GM21515 (cell line): ENCODE results near the gene SMYD3.

Source experiments
- ATAC-seq: cut with Tn5 transposase; IDR thresholded peaks from one replicate; pipeline ENCODE4 v1.9.1; 2021; ENCODE audit not compliant: unreplicated experiment

The SMYD3 gene

DNA sequence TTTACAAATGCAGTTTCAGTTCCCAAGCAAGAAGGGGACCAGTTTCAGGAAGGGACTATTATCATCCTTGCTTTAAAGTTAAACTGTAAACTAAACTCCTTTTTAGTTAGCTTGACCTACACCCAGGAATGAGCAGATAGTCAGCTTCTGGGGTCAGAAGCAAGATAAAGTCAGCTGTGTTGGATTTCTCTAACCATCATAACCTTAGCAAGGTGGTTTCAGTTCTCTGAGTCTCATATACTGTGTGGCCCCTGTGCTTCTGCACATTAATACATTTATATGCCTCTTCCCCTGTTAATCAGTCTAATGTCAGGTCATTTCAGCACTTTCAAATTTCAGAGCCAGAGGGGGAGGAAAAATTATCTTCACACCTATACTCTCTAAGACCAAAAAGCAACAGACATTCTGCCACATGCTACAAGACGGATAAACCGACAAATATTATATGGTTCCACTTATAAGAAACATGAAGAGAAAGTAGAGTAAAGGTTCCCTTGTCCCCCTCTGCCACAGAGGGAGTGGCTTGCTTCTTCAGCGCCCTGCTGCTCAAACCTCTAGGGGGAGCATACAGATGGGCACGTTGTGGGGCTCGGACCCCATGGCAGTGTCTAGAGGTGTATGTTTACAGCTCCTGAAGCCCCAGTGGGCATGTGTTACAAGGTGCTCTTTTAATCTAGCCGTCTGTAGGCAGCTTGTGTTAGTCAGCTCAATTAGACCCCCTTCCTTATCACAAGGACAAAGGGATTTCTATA is 89.1 kb downstream of the SMYD3 start:
- ATAC-seq, result no peak

DNA sequence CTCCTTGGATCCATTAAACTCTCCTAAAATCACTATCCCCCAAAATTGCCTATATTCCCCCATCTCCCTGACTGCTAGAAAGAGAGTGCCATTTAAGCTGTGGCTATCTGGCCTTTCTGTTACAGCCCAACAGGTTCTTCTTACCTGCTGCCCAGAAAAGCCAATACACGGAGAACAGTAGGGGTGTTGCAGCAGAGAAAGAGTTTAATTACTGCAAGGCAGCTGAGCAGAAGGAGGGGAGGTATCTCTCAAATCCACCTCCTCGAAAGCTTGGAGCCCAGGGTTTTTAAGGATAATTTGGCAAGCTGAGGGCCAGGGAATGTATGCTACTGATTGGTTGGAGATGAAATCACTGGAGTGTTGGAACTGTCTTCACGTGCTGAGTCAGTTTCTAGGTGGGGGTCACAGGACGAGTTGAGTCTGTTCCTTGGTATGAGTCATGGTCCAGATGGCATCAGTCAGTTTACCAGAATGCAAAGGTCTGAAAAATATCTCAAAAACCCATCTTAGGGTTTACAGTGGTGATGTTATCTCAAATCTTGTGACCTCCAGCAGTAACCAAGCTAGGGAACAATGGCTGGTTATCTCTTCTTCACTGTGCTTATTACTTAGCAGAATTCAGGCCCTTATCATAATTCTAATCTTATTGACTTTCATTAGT is 89.8 kb downstream of the SMYD3 start:
- no peak for ATAC-seq

DNA sequence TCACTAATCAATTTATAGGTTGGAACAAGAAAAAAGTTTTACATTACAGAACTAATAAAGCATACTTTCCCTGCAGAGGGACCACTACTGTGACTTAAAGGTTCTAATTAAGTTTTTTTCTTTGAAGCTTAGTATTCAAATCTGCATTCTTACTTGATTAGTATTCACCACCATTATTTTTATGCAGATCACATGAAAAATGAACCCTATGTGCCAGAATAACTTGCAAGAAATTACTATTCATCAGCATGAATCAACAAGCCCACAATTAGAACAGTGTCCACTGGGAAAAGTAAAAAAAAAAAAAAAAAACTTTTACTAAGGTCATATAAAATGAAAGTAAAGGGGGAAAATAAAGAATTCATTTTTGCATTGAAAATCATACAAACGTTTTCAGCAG is 90.8 kb downstream of the SMYD3 start:
- no peak for ATAC-seq

DNA sequence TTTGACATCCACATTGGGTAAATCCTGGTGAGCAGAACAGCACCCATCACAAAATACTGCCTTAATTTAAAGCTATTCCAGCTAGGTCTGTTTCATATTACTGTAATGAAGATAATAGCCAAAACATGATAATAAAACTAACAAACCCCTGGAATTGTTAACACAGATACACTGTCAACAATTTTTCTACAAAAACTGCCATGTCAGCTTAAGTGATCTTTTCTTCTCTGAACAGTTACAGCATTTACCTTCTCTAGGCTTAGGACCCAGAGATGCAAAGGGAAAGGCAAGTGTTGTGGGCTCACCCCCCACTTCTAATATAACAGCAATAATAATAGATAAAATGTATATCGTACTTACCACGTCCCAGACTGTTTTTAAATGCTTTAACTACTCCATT is 92.1 kb downstream of the SMYD3 start:
- ATAC-seq, result no peak

DNA sequence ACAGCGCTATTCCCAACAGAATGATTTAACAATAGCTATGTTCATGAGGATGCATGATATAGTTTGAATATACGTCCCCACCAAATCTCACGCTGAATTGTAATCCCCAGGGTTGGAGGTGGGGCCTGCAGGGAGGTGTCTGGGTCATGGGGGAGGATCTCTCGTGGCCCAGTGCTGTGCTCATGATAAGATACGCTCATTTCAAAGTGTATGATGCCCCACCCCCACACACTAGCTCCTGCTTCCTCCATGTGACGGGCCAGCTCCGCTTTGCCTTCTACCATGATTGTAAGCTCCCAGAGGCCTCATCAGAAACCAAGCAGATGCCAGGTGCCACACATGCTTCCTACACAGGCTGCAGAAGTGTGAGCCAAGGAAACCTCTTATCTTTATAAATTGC is 93.6 kb downstream of the SMYD3 start:
- ATAC-seq, result no peak

DNA sequence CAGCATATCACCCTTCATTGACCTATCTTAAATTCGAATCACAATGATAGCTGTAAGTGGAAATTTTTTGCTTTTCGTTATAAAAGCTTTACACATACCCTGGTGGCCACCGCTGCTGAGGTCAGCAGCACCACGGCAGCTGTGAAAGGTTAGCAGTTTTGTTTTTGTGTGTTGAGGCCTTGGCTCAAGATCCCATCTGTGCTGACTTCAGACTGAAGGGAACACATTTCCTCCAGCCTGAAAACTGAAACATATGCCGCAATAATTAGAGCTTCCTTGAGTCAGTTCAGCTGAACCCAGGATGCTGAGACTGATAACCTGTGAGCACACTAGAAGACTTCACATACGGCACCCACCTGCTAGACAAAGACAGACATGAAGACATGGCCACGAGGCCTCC is 103.0 kb downstream of the SMYD3 start:
- no peak for ATAC-seq

DNA sequence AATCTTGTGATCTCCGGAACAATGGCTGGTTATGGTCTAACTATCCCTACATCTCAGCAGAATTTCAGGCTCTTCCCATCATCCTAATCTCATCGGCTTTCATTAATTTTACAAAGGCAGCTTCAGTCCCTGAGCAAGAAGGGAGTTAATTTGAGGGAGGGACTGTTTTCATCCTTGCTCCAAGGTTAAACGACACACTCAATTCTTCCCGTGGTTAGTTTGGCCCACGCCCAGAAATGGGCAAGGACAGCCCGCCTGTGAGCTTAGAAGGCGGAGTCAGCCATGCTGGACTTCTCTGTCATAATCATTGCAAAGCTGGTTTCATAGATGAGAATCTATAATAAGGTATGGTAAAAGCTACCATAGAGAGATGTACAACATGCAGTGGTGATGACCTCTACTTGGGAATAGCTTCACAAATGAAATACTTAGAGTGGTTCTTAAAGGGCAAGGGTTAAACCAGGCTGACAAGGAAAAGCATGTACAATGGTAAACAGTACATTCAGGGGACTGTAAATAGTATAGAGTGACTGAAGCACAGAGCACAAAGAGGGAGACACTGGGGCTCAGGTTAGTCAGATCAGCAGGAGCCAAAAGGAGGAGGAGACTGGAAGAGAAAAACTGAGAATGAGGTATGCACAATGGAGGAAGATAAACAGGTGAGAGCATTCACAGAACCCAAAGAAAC is 108.8 kb downstream of the SMYD3 start:
- ATAC-seq, result no peak

DNA sequence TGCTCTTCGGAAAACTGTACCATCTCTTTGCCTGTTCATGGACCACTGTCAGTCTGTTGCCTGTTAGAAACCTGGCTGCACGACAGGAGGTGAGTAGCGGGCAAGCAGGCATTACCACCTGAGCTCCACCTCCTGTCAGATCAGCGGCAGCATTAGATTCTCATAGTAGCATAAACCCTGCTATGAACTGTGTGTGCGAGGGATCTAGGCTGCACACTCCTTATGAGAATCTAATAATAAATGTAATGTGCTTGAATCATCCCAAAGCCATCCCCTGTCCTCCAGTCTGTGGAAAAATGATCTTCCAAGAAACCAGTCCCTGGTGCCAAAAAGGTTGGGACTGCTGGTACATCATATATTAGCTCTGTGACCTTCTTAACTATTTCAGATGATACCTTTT is 110.0 kb downstream of the SMYD3 start:
- no peak for ATAC-seq

DNA sequence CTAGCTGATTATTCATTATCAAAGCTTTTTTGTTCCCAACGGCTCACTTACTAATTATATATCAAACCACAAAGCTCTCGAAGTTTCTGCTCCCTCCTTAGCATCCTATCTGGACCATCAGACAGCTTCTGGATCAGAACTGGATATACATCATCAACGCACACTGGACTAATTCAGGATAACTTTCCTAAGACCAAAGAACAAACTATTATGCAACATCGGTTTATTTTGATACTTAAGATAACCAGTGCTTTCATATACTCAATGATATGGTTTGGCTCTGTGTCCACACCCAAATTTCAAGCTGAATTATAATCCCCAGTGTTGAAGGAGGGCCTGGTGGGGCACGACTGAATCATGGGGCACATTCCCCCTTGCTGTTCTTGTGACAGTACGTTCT is 110.8 kb downstream of the SMYD3 start:
- ATAC-seq, result no peak

DNA sequence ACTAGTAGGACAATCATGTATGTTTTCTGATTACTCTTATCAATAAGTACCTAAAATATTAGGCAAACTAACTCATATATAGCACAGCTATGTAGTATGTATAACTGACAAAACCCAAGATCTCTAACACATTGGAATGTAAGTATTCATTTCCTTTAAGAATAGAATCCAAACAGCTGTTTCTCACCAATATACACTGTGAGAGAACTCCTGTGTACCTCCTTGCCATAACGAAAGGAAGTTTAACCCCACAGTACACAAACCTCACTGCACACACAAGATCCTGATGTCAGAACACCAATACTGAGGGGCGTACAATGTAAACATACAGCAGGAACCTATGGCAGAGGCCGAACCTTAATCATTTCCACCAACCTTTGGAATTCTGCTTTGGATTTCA is 113.0 kb downstream of the SMYD3 start:
- no peak for ATAC-seq

DNA sequence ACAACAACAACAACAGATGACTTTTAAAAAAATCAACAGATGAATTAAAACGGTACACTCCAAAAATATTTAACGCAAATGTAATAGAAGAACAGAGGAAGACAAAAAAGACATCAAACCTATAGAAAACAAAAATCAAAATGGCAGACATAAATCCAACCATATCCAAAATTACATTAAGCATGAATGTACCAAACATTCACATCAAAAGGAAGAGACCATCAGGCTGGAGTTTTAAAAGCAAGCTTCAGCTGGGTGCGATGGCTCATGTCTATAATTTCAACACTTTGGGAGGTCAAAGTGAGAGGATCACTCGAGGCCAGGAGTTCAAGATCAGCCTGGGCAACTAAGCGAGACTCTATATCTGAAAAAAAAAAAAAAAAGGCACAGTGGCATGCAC is 116.2 kb downstream of the SMYD3 start:
- no peak for ATAC-seq

DNA sequence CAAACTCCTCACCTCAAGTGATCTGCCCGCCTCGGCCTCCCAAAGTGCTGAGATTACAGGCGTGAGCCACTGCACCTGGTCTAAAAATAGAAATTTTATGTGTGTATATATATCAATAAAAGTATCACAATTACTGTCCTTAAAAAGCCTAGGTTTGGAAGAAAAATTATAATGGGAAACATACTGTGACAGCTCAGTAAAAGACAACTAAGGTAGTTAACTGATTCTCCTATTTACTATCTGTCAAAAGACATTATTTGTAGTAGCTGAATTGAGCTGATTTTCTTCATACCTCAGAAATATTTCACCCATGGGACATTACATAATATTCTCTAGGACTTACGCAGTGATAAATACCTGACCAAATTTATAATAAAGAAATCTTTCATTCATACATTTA is 122.5 kb downstream of the SMYD3 start:
- no peak for ATAC-seq

DNA sequence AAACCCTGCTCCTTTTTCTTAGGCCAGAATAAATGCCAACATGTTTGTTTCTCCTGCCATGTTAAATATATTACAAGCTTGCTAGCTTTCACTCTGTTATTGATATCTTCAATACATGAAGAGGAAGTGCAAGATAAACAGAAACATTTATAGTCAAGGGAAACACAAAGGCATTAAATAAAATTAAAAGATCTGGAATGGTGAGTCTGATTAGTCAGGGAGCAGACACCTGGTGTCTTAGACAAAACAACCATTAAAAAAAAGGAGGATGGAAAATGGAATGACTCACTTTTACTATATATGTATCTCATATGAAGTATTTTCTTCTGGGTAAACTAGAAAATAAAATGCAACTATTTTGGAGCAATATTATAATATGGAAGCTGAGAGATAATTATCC is 123.3 kb downstream of the SMYD3 start:
- ATAC-seq, result no peak

DNA sequence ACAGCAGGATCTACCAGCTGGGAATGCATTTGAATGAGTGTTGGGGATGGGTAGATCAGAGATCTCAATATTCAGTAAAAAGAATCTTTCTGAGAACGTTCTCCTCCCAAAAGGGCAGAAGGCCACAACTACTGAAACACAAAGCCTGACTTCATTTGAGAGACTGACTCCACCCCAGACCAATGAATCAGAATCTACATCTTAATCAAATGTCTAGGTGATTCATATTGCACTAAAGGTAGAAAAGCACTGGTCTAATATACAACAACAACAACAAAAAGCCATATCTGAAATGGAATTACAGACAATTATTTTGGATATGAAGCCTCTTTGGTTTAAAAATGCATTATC is 123.9 kb downstream of the SMYD3 start:
- no peak for ATAC-seq

DNA sequence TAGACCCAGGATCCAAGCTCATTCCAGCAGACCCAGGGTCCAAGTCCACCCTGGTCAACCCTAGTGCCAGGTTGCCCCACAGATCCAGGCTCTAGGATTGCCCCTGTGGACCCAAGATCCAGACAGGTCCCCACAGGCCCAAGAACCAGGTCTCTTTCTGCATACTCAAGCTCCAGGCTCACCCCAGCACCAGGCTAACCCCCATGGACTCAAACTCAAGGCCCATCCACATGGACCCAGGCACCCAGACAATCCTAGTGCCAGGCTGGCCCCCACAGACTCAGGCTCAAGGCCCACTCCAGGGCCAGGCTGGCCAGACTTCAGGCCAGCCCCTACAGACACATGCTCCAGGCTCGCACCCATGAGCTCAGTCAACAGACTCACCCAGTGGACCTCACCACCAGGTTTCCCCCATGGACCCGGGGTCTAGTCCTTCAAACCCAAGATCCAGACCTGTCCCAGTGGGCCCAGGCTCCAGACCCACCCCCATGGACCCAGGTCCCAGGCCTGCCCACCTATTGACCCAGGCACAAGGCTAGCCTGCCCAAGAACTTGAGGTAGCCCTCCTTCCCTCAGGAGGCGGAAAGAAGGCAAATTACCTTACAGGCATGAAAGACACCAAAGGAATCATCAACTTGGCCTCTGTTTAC is 124.4 kb downstream of the SMYD3 start:
- ATAC-seq, result no peak

DNA sequence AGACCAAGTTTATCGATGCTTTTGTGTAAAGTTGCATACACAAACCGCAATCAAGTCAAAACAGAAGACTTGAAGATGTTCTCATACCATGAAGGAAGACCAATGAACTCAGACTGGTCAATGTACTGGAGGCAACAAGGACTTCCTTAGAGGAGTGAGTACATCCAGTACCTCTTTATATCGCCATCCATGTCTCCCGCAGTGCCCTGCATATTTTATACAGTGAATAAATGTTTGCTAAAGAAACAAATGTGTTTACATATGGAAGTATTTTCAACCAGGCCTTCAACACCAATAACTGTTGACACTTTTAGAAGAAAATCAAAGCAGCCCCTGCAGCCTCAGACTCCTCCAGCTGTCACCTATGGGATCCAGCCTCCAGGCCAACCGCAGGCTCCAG is 125.6 kb downstream of the SMYD3 start:
- ATAC-seq, result no peak

DNA sequence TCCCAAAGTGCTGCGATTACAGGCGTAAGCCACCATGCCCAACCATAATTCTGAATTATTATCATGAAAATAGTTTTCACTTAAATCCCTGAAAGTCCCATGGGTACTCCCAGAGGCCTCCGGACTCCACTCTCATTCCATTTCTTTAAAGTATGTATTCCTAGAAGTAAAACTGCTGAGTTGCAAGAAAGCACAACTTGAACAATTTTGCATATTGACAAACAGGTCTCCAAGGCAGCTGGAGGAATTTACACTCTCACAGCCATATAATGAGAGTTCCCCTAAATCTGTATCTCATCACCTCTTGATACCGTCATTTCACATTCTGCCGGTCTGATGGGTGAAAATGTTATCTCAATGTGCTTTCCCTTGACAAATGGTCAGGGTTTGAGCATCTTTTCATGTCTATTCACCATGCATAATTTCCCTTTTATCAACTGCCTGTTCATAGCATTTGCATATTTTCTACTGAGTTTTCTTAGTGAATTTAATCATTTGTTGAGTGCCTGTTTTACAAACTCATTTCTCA is 129.4 kb downstream of the SMYD3 start:
- ATAC-seq, result no peak

DNA sequence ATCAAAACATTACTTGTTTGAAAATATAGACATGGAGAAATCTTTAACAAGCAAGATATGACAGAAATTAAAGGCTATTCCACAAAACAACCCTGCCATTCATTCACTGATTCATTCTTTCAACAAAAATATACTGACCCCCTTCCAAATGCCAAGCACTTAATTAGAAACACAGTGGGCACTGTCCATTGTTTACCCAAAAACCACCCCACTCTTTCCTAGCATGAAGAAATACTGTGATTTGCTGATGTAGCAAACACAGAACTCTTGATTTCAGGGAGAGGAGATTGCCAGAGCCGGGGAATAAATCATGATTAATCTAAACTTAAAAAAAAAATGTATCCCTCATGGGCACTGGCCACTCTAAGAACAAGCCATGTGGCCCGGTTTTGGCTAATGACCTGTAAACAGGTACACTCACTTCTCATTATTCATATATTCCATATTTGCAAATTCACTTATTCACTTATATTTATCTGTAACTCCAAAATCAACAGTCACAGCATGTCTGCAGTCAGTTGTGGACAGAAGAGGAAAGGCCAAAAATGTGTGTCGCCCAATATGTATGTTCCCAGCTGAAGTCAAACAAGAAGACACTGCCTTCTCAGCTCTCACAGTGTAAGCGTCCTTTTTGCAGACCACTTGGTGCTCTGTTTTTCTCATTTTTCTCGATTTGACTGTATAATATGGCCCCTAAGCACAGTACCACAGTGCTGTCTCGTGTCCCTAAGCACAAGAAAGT is 133.1 kb downstream of the SMYD3 start:
- no peak for ATAC-seq

DNA sequence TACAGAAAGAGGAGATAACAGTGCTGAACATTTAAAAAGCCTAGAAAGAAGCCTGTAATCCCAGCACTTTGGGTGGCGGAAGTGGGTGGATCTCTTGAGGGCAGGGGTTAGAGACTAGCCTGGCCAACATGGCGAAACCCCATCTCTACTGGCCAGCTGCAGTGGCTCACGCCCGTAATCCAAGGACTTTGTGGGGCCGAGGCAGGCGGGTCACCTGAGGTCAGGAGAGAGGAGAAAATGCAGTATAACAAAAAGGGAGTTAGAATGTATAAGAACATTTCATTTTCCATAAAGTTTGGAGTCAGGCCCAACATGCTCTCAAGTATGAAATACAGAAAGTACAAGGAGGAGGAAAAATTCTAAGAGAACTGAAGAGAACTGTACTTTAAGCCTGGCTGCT is 134.5 kb downstream of the SMYD3 start:
- ATAC-seq, result no peak

DNA sequence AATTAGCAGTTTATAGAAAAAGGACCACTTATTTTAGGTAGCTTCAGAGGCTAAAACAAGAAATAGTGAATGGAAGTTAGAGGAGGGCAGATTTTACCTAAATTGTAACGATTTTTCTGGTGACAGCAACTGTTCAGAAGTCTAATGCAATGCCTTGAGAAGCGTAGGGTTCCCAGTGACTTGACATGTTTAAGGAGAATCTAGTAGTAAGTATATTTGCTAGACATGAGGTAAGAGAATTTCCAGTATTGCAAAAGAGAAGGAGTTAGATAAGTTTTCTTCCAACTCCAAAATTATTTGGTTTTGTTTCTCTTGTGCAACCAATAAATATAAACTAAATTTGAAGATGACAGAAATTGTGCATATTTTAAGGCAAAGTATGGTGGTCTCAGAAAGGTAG is 140.0 kb downstream of the SMYD3 start:
- no peak for ATAC-seq

DNA sequence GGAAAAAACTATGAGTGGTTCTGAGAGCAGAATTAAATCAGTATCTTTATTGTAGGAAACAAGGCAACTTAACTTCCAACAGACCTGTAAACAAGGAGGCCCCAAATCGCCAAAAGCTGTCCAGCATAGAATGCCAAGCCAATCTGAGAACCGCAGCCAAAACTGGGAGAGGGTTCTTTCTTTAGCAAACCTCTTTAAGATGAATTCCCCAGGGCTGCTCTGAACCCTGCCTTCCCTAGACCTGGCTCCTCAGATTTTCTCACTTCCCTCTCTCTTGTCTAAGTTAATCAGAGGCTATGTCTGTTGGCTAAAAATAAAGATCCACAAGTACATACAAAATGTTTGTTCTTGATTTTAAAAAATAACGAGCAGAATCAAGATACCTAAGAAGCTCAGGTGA is 141.4 kb downstream of the SMYD3 start:
- ATAC-seq, result no peak
